HepG2 (cell line): ENCODE results near the gene WNK2.

ENCODE experiments used
- KDM4B ChIP-seq: sonication (generic); formaldehyde crosslinking; IDR thresholded peaks from 2 replicates; pipeline ENCODE4 v1.4.0; 2020; ENCODE audit warnings: missing genetic modification reagents
- NR2F2 ChIP-seq: IDR thresholded peaks from 2 replicates; pipeline ENCODE4 v1.6.1; 2012; ENCODE audit warnings: low read depth, inconsistent platforms, borderline replicate concordance
- POLR2A ChIP-seq, 2 experiments: IDR thresholded peaks; 2 replicates each; pipeline ENCODE4 v1.6.1; 2011; ENCODE audit warnings: low read depth in 2 of 2, low read length in 2 of 2, mild to moderate bottlenecking in 1 of 2, moderate library complexity in 1 of 2; ENCODE audit not compliant: insufficient read depth in 1 of 2
- RAD21 ChIP-seq: fragments of 450-650 bp; formaldehyde crosslinking; IDR thresholded peaks from 2 replicates; pipeline ENCODE4 v1.5.0; 2020; ENCODE audit warnings: mild to moderate bottlenecking
- TARDBP ChIP-seq: sonication (generic); formaldehyde crosslinking; IDR thresholded peaks from 2 replicates; pipeline ENCODE4 v1.8.0; 2022; ENCODE audit warnings: mild to moderate bottlenecking, missing genetic modification reagents
- TEAD2 ChIP-seq: sonication (generic); formaldehyde crosslinking; IDR thresholded peaks from 2 replicates; pipeline ENCODE4 v1.9.0; 2021; ENCODE audit warnings: missing genetic modification reagents
- ZKSCAN8 ChIP-seq: IDR thresholded peaks from 2 replicates; pipeline ENCODE4 v1.6.1; 2016; ENCODE audit warnings: borderline replicate concordance, missing genetic modification reagents, missing compliant biosample characterization
- ZNF235 ChIP-seq: sonication (generic); formaldehyde crosslinking; IDR thresholded peaks from 2 replicates; pipeline ENCODE4 v1.8.1; 2023; ENCODE audit warnings: mild to moderate bottlenecking, missing genetic modification reagents, borderline replicate concordance
- TF ChIP-seq, protein P1 (sequence below): sonication (generic); formaldehyde crosslinking; IDR thresholded peaks from 2 replicates; pipeline ENCODE4 v1.4.0; 2020; ENCODE audit warnings: missing genetic modification reagents
- TF ChIP-seq, protein P2 (sequence below): sonication (generic); formaldehyde crosslinking; IDR thresholded peaks from 2 replicates; pipeline ENCODE4 v1.5.0; 2020; ENCODE audit warnings: mild to moderate bottlenecking, missing genetic modification reagents, moderate library complexity

DNA sequence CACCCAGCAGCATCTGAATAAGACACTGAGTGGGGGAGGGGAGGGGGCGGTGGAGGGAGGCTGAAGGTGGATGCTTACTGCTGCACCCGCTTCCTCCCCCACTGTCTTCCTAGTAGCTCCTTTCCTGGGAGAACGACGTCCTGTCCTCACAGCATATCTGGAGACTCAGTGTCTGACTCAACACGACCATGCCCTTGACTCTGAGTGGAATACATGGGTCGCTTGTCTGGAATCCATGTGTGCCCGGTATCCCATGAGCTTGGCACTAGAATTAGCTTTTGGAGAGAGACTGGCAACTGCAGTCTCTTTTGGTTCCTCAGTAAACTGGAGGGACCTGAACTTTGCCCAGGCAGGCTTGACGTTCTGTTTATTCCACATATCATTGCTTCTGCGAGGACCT lies 142.1 kb downstream of the WNK2 start:
- TF ChIP-seq KDM4B (CRISPR knock-in tag) = no peak
- TF ChIP-seq, protein P1, sequence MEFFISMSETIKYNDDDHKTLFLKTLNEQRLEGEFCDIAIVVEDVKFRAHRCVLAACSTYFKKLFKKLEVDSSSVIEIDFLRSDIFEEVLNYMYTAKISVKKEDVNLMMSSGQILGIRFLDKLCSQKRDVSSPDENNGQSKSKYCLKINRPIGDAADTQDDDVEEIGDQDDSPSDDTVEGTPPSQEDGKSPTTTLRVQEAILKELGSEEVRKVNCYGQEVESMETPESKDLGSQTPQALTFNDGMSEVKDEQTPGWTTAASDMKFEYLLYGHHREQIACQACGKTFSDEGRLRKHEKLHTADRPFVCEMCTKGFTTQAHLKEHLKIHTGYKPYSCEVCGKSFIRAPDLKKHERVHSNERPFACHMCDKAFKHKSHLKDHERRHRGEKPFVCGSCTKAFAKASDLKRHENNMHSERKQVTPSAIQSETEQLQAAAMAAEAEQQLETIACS (CRISPR knock-in tag) = no peak
- TF ChIP-seq, protein P2, sequence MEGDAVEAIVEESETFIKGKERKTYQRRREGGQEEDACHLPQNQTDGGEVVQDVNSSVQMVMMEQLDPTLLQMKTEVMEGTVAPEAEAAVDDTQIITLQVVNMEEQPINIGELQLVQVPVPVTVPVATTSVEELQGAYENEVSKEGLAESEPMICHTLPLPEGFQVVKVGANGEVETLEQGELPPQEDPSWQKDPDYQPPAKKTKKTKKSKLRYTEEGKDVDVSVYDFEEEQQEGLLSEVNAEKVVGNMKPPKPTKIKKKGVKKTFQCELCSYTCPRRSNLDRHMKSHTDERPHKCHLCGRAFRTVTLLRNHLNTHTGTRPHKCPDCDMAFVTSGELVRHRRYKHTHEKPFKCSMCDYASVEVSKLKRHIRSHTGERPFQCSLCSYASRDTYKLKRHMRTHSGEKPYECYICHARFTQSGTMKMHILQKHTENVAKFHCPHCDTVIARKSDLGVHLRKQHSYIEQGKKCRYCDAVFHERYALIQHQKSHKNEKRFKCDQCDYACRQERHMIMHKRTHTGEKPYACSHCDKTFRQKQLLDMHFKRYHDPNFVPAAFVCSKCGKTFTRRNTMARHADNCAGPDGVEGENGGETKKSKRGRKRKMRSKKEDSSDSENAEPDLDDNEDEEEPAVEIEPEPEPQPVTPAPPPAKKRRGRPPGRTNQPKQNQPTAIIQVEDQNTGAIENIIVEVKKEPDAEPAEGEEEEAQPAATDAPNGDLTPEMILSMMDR (CRISPR knock-in tag) = no peak
- TF ChIP-seq ZNF235 (CRISPR knock-in tag) = no peak
- no peak for TF ChIP-seq POLR2A (IDR thresholded peaks at IDR 0.05; ENCODE audit: insufficient read depth in 1 of 2, low read depth in 2 of 2, low read length in 2 of 2)
- TF ChIP-seq TARDBP = no peak
- no peak for TF ChIP-seq ZKSCAN8 (CRISPR knock-in tag)
- TF ChIP-seq TEAD2 (CRISPR knock-in tag) = no peak
- TF ChIP-seq RAD21 (CRISPR knock-in tag) = no peak
- no peak for TF ChIP-seq NR2F2
